Cardiac septum (tissue), 1 donor: ENCODE results near the gene KDF1. TPM values are rescaled to one million over a fixed set of nuclear protein-coding genes. Genes with fewer than 3 reads are reported as not detected.
"Not testable (repeated sequence)": the region's sequence is repeated elsewhere in the genome, so short reads cannot be mapped to it uniquely, and the experiment has no call there.

Experiments used
- DNase-seq: peaks from one replicate; pipeline ENCODE4 v3.0.0-alpha.2; 2020; ENCODE audit warnings: low spot score
- intact Hi-C: fragments of 100-400 bp; cut with DNase I; formaldehyde crosslinking; loops from one replicate; pipeline ENCODE4 v1.14.0; 2022
- total RNA-seq: library from RNA; stranded (reverse); fragmentation: NEBNext Ultra II Directional; extraction: Animal tissue kit (Norgen Biotek cat#: 25700); gene quantifications from one replicate; pipeline ENCODE4 v1.2.1, GENCODE V29; 2021
- donor health status: DM: no; HTN: no; CAD: no.

Gene KDF1
- total RNA-seq, 1 donor from 2014 or later, result not detected

GRCh38 chr1:26996024-26996423 lies 35.8 kb upstream of the KDF1 start:
- intact Hi-C loops, result loop anchor here (5.0 kb wide), 1 partner anchor 36 kb away; no protein-coding TSS in a partner anchor
- DNase-seq, result no peak

GRCh38 chr1:26994787-26995517 lies 34.7 kb upstream of the KDF1 start:
- DNase-seq, result no peak
- intact Hi-C loops, result loop anchor here (5.0 kb wide), 1 partner anchor 37 kb away; no protein-coding TSS in a partner anchor

GRCh38 chr1:26994020-26994786 lies 33.9 kb upstream of the KDF1 start:
- no peak for DNase-seq
- intact Hi-C loops, result no loop called here

- intact Hi-C loops, result no loop called here
- DNase-seq, result peak; percentile 87
Observed at GRCh38 chr1:26993237-26994019, 33.2 kb upstream of the KDF1 start, which contains the start of gene TRNP1. Gene TRNP1, plus strand, starts transcription at chr1:26993692. Its CDS starts 95 bp downstream, at chr1:26993787.

GRCh38 chr1:26991310-26992116 lies 31.2 kb upstream of the KDF1 start:
- DNase-seq, result no peak
- intact Hi-C loops, result no loop called here

GRCh38 chr1:26989403-26990109 lies 29.3 kb upstream of the KDF1 start:
- DNase-seq, intact Hi-C loops: not testable (repeated sequence)

GRCh38 chr1:26986658-26987057 lies 26.4 kb upstream of the KDF1 start:
- DNase-seq, result no peak

GRCh38 chr1:26984291-26984690 lies 24.0 kb upstream of the KDF1 start:
- intact Hi-C loops, result no loop called here
- no peak for DNase-seq

More at GRCh38 chr1:26986658-26987057, 26.4 kb upstream of the KDF1 start:
- intact Hi-C loops, result no loop called here

GRCh38 chr1:26983863-26984262 lies 23.6 kb upstream of the KDF1 start:
- intact Hi-C loops, result no loop called here

GRCh38 chr1:26981146-26981846 lies 21.0 kb upstream of the KDF1 start:
- no peak for DNase-seq
- intact Hi-C loops, result no loop called here

More at GRCh38 chr1:26983863-26984262, 23.6 kb upstream of the KDF1 start:
- DNase-seq, result no peak

- intact Hi-C loops, result no loop called here
- DNase-seq, result no peak
Observed at GRCh38 chr1:26978901-26979300, 18.6 kb upstream of the KDF1 start.

GRCh38 chr1:26976621-26977510 lies 16.6 kb upstream of the KDF1 start:
- intact Hi-C loops, result no loop called here
- DNase-seq, result no peak

GRCh38 chr1:26972821-26973220 lies 12.6 kb upstream of the KDF1 start:
- intact Hi-C loops, result no loop called here
- no peak for DNase-seq

GRCh38 chr1:26972390-26972789 lies 12.1 kb upstream of the KDF1 start:
- intact Hi-C loops, result no loop called here
- no peak for DNase-seq

- intact Hi-C loops, result no loop called here
- no peak for DNase-seq
Observed at GRCh38 chr1:26971590-26971989, 11.3 kb upstream of the KDF1 start.

GRCh38 chr1:26970810-26971209 lies 10.5 kb upstream of the KDF1 start:
- intact Hi-C loops, result no loop called here
- DNase-seq, result no peak

GRCh38 chr1:26965628-26966027 lies 5.4 kb upstream of the KDF1 start:
- no peak for DNase-seq
- intact Hi-C loops, result loop anchor here (10.0 kb wide), 1 partner anchor 129 kb away; no protein-coding TSS in a partner anchor
